Measurements from ENCODE around the gene ATP9A. TPM values are rescaled to one million over a fixed set of nuclear protein-coding genes. Genes with fewer than 3 reads are reported as not detected.

The ATP9A gene
- total and polyA plus RNA-seq, 2 of the 8 experiments (the other 6 are each of a cell fraction or from before 2014, with no cell fraction given) = 5.0 to 6.4 TPM

DNA sequence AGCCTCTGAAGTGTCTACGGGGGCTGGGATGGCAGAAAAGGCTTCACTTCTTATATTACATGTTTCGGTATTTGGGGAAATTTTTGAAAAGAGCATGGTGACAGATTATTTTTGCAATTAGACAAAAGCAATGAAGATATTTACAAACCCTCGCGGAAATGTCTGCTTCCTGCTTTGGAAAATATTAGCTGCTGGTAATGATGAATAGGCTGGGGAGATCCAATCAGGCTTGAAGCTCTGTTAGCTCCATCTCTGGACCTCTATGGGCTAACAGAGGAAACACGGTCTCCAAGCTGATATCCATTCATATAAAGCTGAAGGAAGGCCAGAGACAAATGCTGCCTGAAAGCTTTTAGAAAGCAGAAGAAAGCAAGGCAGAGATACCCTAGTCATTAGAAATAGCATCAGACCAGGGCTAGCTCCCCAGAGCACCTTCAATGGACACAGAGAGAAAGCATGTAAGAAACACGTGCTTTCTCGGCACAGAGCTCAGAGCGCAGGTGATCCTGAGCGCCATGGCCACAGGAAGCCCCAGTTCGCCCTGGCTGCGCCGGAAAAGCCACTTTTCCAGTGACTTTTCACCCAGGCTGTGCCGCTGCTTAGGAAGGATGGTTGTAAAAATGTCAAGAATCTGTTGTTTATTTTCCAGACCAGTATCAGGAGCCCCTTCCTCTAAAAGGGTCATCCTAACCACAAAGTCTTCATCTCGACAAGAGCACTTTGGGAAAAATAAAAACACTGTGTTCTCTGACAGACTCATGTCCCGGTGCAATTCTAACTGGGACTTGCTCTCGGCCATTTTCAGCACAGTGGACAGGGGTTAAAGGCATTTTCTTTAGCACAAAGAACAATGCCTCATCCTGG, 157.2 kb downstream of the ATP9A start (continued):
- no peak for TF ChIP-seq EP300 (IDR thresholded peaks at IDR 0.05; ENCODE audit: borderline replicate concordance in 1 of 2, low read depth in 2 of 2, low read length in 2 of 2)
- no peak for TF ChIP-seq HDAC2 (IDR thresholded peaks at IDR 0.05; ENCODE audit: borderline replicate concordance in 1 of 2, low read depth in 2 of 2, low read length in 2 of 2)
- no peak for TF ChIP-seq SIRT6 (IDR thresholded peaks at IDR 0.05; ENCODE audit: low read length)
- TF ChIP-seq POU5F1 (IDR thresholded peaks at IDR 0.05; ENCODE audit: low read depth, low read length) = no peak
- no peak for TF ChIP-seq HDAC6 (IDR thresholded peaks at IDR 0.05; ENCODE audit: low read depth, low read length)
- no peak for TF ChIP-seq NRF1 (IDR thresholded peaks at IDR 0.05; ENCODE audit: low read depth, low read length)
- TF ChIP-seq CTBP2 (IDR thresholded peaks at IDR 0.05; ENCODE audit: borderline replicate concordance, insufficient read depth, insufficient read length, low read length) = no peak

All from H1 (cell line).